Left colon (tissue), 2 donors: Measurements from ENCODE around the gene RRP15. TPM values are rescaled to one million over a fixed set of nuclear protein-coding genes. Genes with fewer than 3 reads are reported as not detected.

Source experiments
- ATAC-seq: fragments of 200-7000 bp; cut with Tn5 transposase; one replicate; pipeline ENCODE4 v1.9.1; 2020; ENCODE audit warnings: mild to moderate bottlenecking, moderate library complexity
- DNase-seq, 2 donors: peaks; one replicate each; pipeline ENCODE4 v3.0.0-alpha.2; 2020
- intact Hi-C, 2 donors: fragments of 100-400 bp; cut with DNase I in 1 of 2; cut with micrococcal nuclease in 1 of 2; formaldehyde crosslinking; loops; one replicate each; pipeline versions ENCODE4 v1.11.2 to v1.14.0; 2022; cut with DNase I, micrococcal nuclease
- total RNA-seq, 2 donors: library from RNA; stranded (reverse); fragmentation: NEBNext Ultra II Directional; extraction: Animal tissue kit (Norgen Biotek cat#: 25700); gene quantifications; one replicate each; pipeline ENCODE4 v1.2.1, GENCODE V29; 2021
- donor health status: DM: no; HTN: no; CAD: no.
- donor health status: DM: yes; HTN: yes; CAD: no.

The RRP15 gene
- total RNA-seq, 2 donors from 2014 or later: 7.6 to 13.4 TPM

- DNase-seq (no peak), ATAC-seq (no peak)
- intact Hi-C loops: loop anchor here in 1 of 2 donors (10.0 kb wide), 1 partner anchor 825 kb away; the partner anchor contains the start of gene LYPLAL1
Measured at GRCh38 chr1:218350035-218350525, 65.0 kb downstream of the RRP15 start.

GRCh38 chr1:218350801-218351266 is 65.7 kb downstream of the RRP15 start:
- no peak for DNase-seq
- intact Hi-C loops: loop anchor here in 1 of 2 donors (10.0 kb wide), 1 partner anchor 824 kb away; the partner anchor contains the start of gene LYPLAL1
- no peak for ATAC-seq

- DNase-seq (no peak), ATAC-seq (no peak)
- intact Hi-C loops: loop anchor here in 1 of 2 donors (10.0 kb wide), 1 partner anchor 823 kb away; the partner anchor contains the start of gene LYPLAL1
Measured at GRCh38 chr1:218351391-218352074, 66.4 kb downstream of the RRP15 start.

- intact Hi-C loops: loop anchor here in 1 of 2 donors (10.0 kb wide), 1 partner anchor 823 kb away; the partner anchor contains the start of gene LYPLAL1
- no peak for DNase-seq
Measured at GRCh38 chr1:218352075-218352438, 67.0 kb downstream of the RRP15 start.

GRCh38 chr1:218353656-218354055 is 68.6 kb downstream of the RRP15 start:
- intact Hi-C loops: loop anchor here in 1 of 2 donors (10.0 kb wide), 1 partner anchor 821 kb away; the partner anchor contains the start of gene LYPLAL1
- ATAC-seq (no peak), DNase-seq (no peak)

More at GRCh38 chr1:218352075-218352438, 67.0 kb downstream of the RRP15 start:
- ATAC-seq: no peak

GRCh38 chr1:218355278-218355677 is 70.2 kb downstream of the RRP15 start:
- intact Hi-C loops: loop anchor here in 1 of 2 donors (10.0 kb wide), 1 partner anchor 820 kb away; the partner anchor contains the start of gene LYPLAL1
- ATAC-seq (no peak), DNase-seq (no peak)

GRCh38 chr1:218357211-218357892 is 72.3 kb downstream of the RRP15 start:
- intact Hi-C loops: loop anchor here in 1 of 2 donors (10.0 kb wide), 1 partner anchor 817 kb away; the partner anchor contains the start of gene LYPLAL1
- DNase-seq (no peak), ATAC-seq (no peak)

- intact Hi-C loops: loop anchor here in 1 of 2 donors (10.0 kb wide), 1 partner anchor 817 kb away; the partner anchor contains the start of gene LYPLAL1
- ATAC-seq (no peak), DNase-seq (no peak)
Measured at GRCh38 chr1:218357893-218358232, 72.8 kb downstream of the RRP15 start.

- DNase-seq (no peak), ATAC-seq (no peak)
- intact Hi-C loops: no loop called here
Measured at GRCh38 chr1:218361298-218362065, 76.4 kb downstream of the RRP15 start.

GRCh38 chr1:218362418-218363076 is 77.5 kb downstream of the RRP15 start:
- intact Hi-C loops: no loop called here
- no peak for ATAC-seq
- DNase-seq: no peak

- no peak for ATAC-seq
Measured at GRCh38 chr1:218363141-218363540, 78.0 kb downstream of the RRP15 start.

GRCh38 chr1:218364028-218364710 is 79.1 kb downstream of the RRP15 start:
- ATAC-seq (no peak), DNase-seq (no peak)
- intact Hi-C loops: no loop called here

More at GRCh38 chr1:218363141-218363540, 78.0 kb downstream of the RRP15 start:
- intact Hi-C loops: no loop called here
- no peak for DNase-seq

GRCh38 chr1:218365226-218365999 is 80.3 kb downstream of the RRP15 start:
- no peak for ATAC-seq
- DNase-seq: no peak
- intact Hi-C loops: no loop called here

GRCh38 chr1:218366322-218367052 is 81.4 kb downstream of the RRP15 start:
- intact Hi-C loops: no loop called here
- ATAC-seq (no peak), DNase-seq (no peak)

- DNase-seq: no peak
- no peak for ATAC-seq
- intact Hi-C loops: no loop called here
Measured at GRCh38 chr1:218367118-218367517, 82.0 kb downstream of the RRP15 start.

GRCh38 chr1:218368686-218369085 is 83.6 kb downstream of the RRP15 start:
- intact Hi-C loops: no loop called here
- DNase-seq (no peak), ATAC-seq (no peak)
